ENCODE results near the gene KCNIP1. TPM values are rescaled to one million over a fixed set of nuclear protein-coding genes. Genes with fewer than 3 reads are reported as not detected.
"Not testable (repeated sequence)": the region's sequence is repeated elsewhere in the genome, so short reads cannot be mapped to it uniquely, and the experiment has no call there.

KCNIP1 gene
- total RNA-seq, 2 experiments from 2014 or later = not detected

GRCh38 chr5:170760113-170760512 is 256.3 kb downstream of the KCNIP1 start:
- POLR2A ChIA-PET = no interaction called here
- H3K4me3 Mint-ChIP-seq = no peak overlapping the region
- H3K4me1 Mint-ChIP-seq = no peaks in the 10 kb centered on the region
- no peaks in the 10 kb centered on the region for H3K36me3 Mint-ChIP-seq (ENCODE audit: low read depth)
- ATAC-seq = no peak
- intact Hi-C loops (cut with DNase I, micrococcal nuclease) = no loop called here
- peaks cover 8% of the 10 kb centered on the region for H3K27me3 Mint-ChIP-seq
- CTCF ChIA-PET = no interaction called here
- H3K27ac Mint-ChIP-seq = no peak overlapping the region
- no peaks in the 10 kb centered on the region for H3K9me3 Mint-ChIP-seq (ENCODE audit: low read depth)
- no peak for DNase-seq

GRCh38 chr5:170761048-170761707 is 257.4 kb downstream of the KCNIP1 start:
- no peaks in the 10 kb centered on the region for H3K36me3 Mint-ChIP-seq (ENCODE audit: low read depth)
- H3K27me3 Mint-ChIP-seq = peaks cover 8% of the 10 kb centered on the region
- H3K27ac Mint-ChIP-seq = no peak overlapping the region
- ATAC-seq (no peak), DNase-seq (no peak)
- POLR2A ChIA-PET = no interaction called here
- no peak overlapping the region for H3K4me3 Mint-ChIP-seq
- H3K9me3 Mint-ChIP-seq (ENCODE audit: low read depth) = no peaks in the 10 kb centered on the region
- intact Hi-C loops (cut with DNase I, micrococcal nuclease) = no loop called here
- CTCF ChIA-PET = interaction anchor here (0.7 kb wide), 1 partner anchor 306 kb away, joined by 3 read pairs; no protein-coding TSS in a partner anchor
- H3K4me1 Mint-ChIP-seq = no peaks in the 10 kb centered on the region

GRCh38 chr5:170761708-170762066 is 257.9 kb downstream of the KCNIP1 start:
- Mint-ChIP-seq H3K27me3 (peaks cover 8% of the 10 kb centered on the region), H3K36me3 (ENCODE audit: low read depth) (no peaks in the 10 kb centered on the region), H3K4me3 (no peak overlapping the region), H3K9me3 (ENCODE audit: low read depth) (no peaks in the 10 kb centered on the region), H3K27ac (no peak overlapping the region), H3K4me1 (no peaks in the 10 kb centered on the region)
- intact Hi-C loops (cut with DNase I, micrococcal nuclease) = no loop called here
- ATAC-seq (no peak), DNase-seq (no peak)
- POLR2A ChIA-PET = no interaction called here
- CTCF ChIA-PET = no interaction called here

- DNase-seq; H3K4me3 Mint-ChIP-seq; ATAC-seq; H3K36me3 Mint-ChIP-seq (ENCODE audit: low read depth); intact Hi-C loops (cut with DNase I, micrococcal nuclease); H3K27me3 Mint-ChIP-seq; H3K9me3 Mint-ChIP-seq (ENCODE audit: low read depth); CTCF ChIA-PET; H3K4me1 Mint-ChIP-seq; H3K27ac Mint-ChIP-seq; POLR2A ChIA-PET: not testable (repeated sequence)
These were observed 258.5 kb downstream of the KCNIP1 start for GRCh38 chr5:170762298-170762697.

GRCh38 chr5:170765868-170766267 is 262.0 kb downstream of the KCNIP1 start:
- H3K27me3 Mint-ChIP-seq; H3K4me3 Mint-ChIP-seq; DNase-seq; H3K27ac Mint-ChIP-seq; POLR2A ChIA-PET; H3K9me3 Mint-ChIP-seq (ENCODE audit: low read depth); H3K4me1 Mint-ChIP-seq; intact Hi-C loops (cut with DNase I, micrococcal nuclease); ATAC-seq; H3K36me3 Mint-ChIP-seq (ENCODE audit: low read depth); CTCF ChIA-PET: not testable (repeated sequence)

- DNase-seq = no peak
- intact Hi-C loops (cut with DNase I, micrococcal nuclease) = no loop called here
- no peak for ATAC-seq
- Mint-ChIP-seq H3K4me3 (no peak overlapping the region), H3K27ac (no peak overlapping the region), H3K9me3 (ENCODE audit: low read depth) (no peaks in the 10 kb centered on the region), H3K27me3 (peaks cover 2% of the 10 kb centered on the region), H3K4me1 (no peaks in the 10 kb centered on the region), H3K36me3 (ENCODE audit: low read depth) (no peaks in the 10 kb centered on the region)
- CTCF ChIA-PET = interaction anchor here (0.6 to 1.6 kb wide), 2 partner anchors 20 to 130 kb away, joined by 3 read pairs; no protein-coding TSS in a partner anchor
- POLR2A ChIA-PET = no interaction called here
These were observed 265.4 kb downstream of the KCNIP1 start for GRCh38 chr5:170769246-170769645.

GRCh38 chr5:170769898-170770416 is 266.1 kb downstream of the KCNIP1 start:
- no peak for DNase-seq
- H3K36me3 Mint-ChIP-seq (ENCODE audit: low read depth) = no peaks in the 10 kb centered on the region
- POLR2A ChIA-PET = no interaction called here
- CTCF ChIA-PET = interaction anchor here (0.6 to 1.6 kb wide), 4 partner anchors 19 to 131 kb away, joined by 3 read pairs; no protein-coding TSS in a partner anchor
- no peak overlapping the region for H3K27ac Mint-ChIP-seq
- H3K27me3 Mint-ChIP-seq = peaks cover 2% of the 10 kb centered on the region
- no peak for ATAC-seq
- intact Hi-C loops (cut with DNase I, micrococcal nuclease) = no loop called here
- no peaks in the 10 kb centered on the region for H3K4me1 Mint-ChIP-seq
- H3K4me3 Mint-ChIP-seq = no peak overlapping the region
- no peaks in the 10 kb centered on the region for H3K9me3 Mint-ChIP-seq (ENCODE audit: low read depth)

GRCh38 chr5:170771496-170771895 is 267.7 kb downstream of the KCNIP1 start:
- no peak for ATAC-seq
- ChIA-PET POLR2A (no interaction called here), CTCF (no interaction called here)
- no peak for DNase-seq
- no peaks in the 10 kb centered on the region for H3K4me1 Mint-ChIP-seq
- intact Hi-C loops (cut with DNase I, micrococcal nuclease) = no loop called here
- peaks cover 2% of the 10 kb centered on the region for H3K27me3 Mint-ChIP-seq
- H3K27ac Mint-ChIP-seq = no peak overlapping the region
- H3K36me3 Mint-ChIP-seq (ENCODE audit: low read depth) = no peaks in the 10 kb centered on the region
- H3K9me3 Mint-ChIP-seq (ENCODE audit: low read depth) = no peaks in the 10 kb centered on the region
- no peak overlapping the region for H3K4me3 Mint-ChIP-seq

GRCh38 chr5:170773024-170773985 is 269.5 kb downstream of the KCNIP1 start:
- intact Hi-C loops (cut with DNase I, micrococcal nuclease) = no loop called here
- H3K27ac Mint-ChIP-seq = no peak overlapping the region
- H3K9me3 Mint-ChIP-seq (ENCODE audit: low read depth) = no peaks in the 10 kb centered on the region
- H3K27me3 Mint-ChIP-seq = peaks cover 2% of the 10 kb centered on the region
- H3K4me3 Mint-ChIP-seq = no peak overlapping the region
- ChIA-PET CTCF (no interaction called here), POLR2A (no interaction called here)
- no peak for ATAC-seq
- no peaks in the 10 kb centered on the region for H3K36me3 Mint-ChIP-seq (ENCODE audit: low read depth)
- DNase-seq = no peak
- no peaks in the 10 kb centered on the region for H3K4me1 Mint-ChIP-seq

GRCh38 chr5:170774831-170775230 is 271.0 kb downstream of the KCNIP1 start:
- no peak for ATAC-seq
- H3K27ac Mint-ChIP-seq = no peak overlapping the region
- ChIA-PET CTCF (no interaction called here), POLR2A (no interaction called here)
- H3K36me3 Mint-ChIP-seq (ENCODE audit: low read depth) = no peaks in the 10 kb centered on the region
- intact Hi-C loops (cut with DNase I, micrococcal nuclease) = no loop called here
- no peak overlapping the region for H3K4me3 Mint-ChIP-seq
- H3K27me3 Mint-ChIP-seq = peaks cover 2% of the 10 kb centered on the region
- no peaks in the 10 kb centered on the region for H3K4me1 Mint-ChIP-seq
- H3K9me3 Mint-ChIP-seq (ENCODE audit: low read depth) = no peaks in the 10 kb centered on the region
- DNase-seq = no peak

- DNase-seq (no peak), ATAC-seq (no peak)
- H3K27me3 Mint-ChIP-seq = no peaks in the 10 kb centered on the region
- no peaks in the 10 kb centered on the region for H3K9me3 Mint-ChIP-seq (ENCODE audit: low read depth)
- no peak overlapping the region for H3K4me3 Mint-ChIP-seq
- H3K4me1 Mint-ChIP-seq = no peaks in the 10 kb centered on the region
- no peaks in the 10 kb centered on the region for H3K36me3 Mint-ChIP-seq (ENCODE audit: low read depth)
- CTCF ChIA-PET = no interaction called here
- H3K27ac Mint-ChIP-seq = no peak overlapping the region
- intact Hi-C loops (cut with DNase I, micrococcal nuclease) = no loop called here
- POLR2A ChIA-PET = no interaction called here
These were observed 278.1 kb downstream of the KCNIP1 start for GRCh38 chr5:170781946-170782345.

GRCh38 chr5:170782438-170782837 is 278.6 kb downstream of the KCNIP1 start:
- intact Hi-C loops (cut with DNase I, micrococcal nuclease) = no loop called here
- CTCF ChIA-PET = no interaction called here
- Mint-ChIP-seq H3K4me3 (no peak overlapping the region), H3K4me1 (no peaks in the 10 kb centered on the region), H3K9me3 (ENCODE audit: low read depth) (no peaks in the 10 kb centered on the region), H3K27me3 (no peaks in the 10 kb centered on the region), H3K36me3 (ENCODE audit: low read depth) (no peaks in the 10 kb centered on the region), H3K27ac (no peak overlapping the region)
- POLR2A ChIA-PET = no interaction called here
- DNase-seq (no peak), ATAC-seq (no peak)

Data from activated CD4-positive, alpha-beta T cell treated with anti-CD3 and anti-CD28 coated beads for 36 hours (primary cell).